Stimulated activated naive CD4-positive, alpha-beta T cell treated with Interleukin-2 at 50 U/mL for 16 hours (primary cell): ENCODE measurements around the gene UBE2D2.

ENCODE experiments used
- DNase-seq: peaks from one replicate; lab custom pipeline; 2025; lab: John Stamatoyannopoulos, UW

The UBE2D2 gene

DNA sequence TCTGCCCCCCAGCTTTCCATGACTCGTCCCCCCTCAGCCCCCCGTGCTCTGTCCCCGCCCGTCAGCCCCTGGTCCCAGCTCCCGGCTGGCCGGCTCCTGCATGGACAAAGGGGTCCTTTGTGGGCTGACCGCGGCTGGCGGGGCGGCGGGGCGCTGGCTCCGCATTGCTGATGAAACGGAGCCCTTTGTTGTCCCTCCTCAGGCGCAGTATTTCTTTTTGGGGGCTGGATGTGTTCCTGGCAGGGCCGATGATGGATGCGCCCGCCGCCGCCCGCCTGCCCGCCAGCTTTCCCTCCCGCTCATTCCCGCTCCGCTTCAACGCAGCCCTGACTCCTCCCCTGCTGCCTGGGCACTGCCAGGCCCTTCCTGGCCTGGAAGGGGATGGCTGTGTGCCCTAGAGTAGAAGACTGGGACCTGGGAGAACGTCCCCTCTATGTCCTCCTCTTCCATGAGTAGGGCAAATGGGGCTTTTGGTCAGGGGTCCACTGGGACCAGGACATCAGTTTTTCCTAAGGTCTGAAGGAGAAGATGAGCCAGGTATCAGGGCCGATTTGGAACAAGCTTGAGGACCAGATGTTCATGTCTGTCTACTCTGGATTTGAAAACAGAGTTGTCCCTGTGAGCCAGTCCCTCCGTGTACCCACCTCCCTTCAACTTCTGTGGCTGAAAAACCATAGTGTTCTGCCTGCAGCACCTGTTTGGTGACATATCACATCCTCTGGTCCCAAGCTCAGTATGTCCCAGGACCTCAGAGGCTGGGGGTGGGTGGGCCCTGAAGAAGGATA is 116.0 kb downstream of the UBE2D2 start:
- DNase-seq = no peak
